HUDEP-2 (cell line): Measurements from ENCODE around the gene PIGQ.

Experiments
- DNase-seq, 76 experiments: peaks; one replicate each; lab custom pipeline; 2025; ENCODE audit not compliant: unreplicated experiment in 76 of 76; lab: John Stamatoyannopoulos, UW

PIGQ gene

GRCh38 chr16:583470-583814 lies 13.7 kb downstream of the PIGQ start:
- no peak for DNase-seq

GRCh38 chr16:583815-584591 lies 14.2 kb downstream of the PIGQ start:
- DNase-seq: peak in 5 of 76 experiments; percentile 10 to 41 (median 26)

GRCh38 chr16:585351-585750 lies 15.6 kb downstream of the PIGQ start:
- DNase-seq: peak in 21 of 76 experiments; percentile 14 to 59 (median 31)

GRCh38 chr16:586047-586644 lies 16.4 kb downstream of the PIGQ start:
- peak in 7 of 76 experiments; percentile 16 to 58 (median 46) for DNase-seq

- peak in 15 of 76 experiments; percentile 19 to 58 (median 30) for DNase-seq
These were observed 17.1 kb downstream of the PIGQ start for GRCh38 chr16:586645-587590.

- DNase-seq: peak in 41 of 76 experiments; percentile 15 to 71 (median 46)
These were observed 18.8 kb downstream of the PIGQ start for GRCh38 chr16:588639-588888.

- DNase-seq: peak in 75 of 76 experiments; percentile 60 to 100 (median 94)
These were observed 19.3 kb downstream of the PIGQ start for GRCh38 chr16:588889-589657.

- peak; percentile 50 to 100 (median 97) for DNase-seq
These were observed 20.0 kb downstream of the PIGQ start, which contains the start of gene RAB40C for GRCh38 chr16:589658-590187. Gene RAB40C, plus strand, starts transcription at chr16:590066. Its CDS starts 226 bp downstream, at chr16:590292.

GRCh38 chr16:590188-590814 lies 20.5 kb downstream of the PIGQ start:
- DNase-seq: peak in 1 of 76 experiments; percentile 61

- no peak for DNase-seq
These were observed 21.0 kb downstream of the PIGQ start for GRCh38 chr16:590815-591200.

- no peak for DNase-seq
These were observed 21.5 kb downstream of the PIGQ start for GRCh38 chr16:591231-591630.

GRCh38 chr16:591892-592517 lies 22.2 kb downstream of the PIGQ start:
- no peak for DNase-seq

GRCh38 chr16:592518-593306 lies 22.9 kb downstream of the PIGQ start:
- DNase-seq: no peak

GRCh38 chr16:593406-593805 lies 23.6 kb downstream of the PIGQ start:
- DNase-seq: no peak

GRCh38 chr16:593807-594206 lies 24.0 kb downstream of the PIGQ start:
- DNase-seq: no peak

- DNase-seq: no peak
These were observed 25.3 kb downstream of the PIGQ start for GRCh38 chr16:595094-595528.

- DNase-seq: no peak
These were observed 26.4 kb downstream of the PIGQ start for GRCh38 chr16:595942-596735.

GRCh38 chr16:596736-597060 lies 26.9 kb downstream of the PIGQ start:
- DNase-seq: no peak
